ENCODE measurements around the gene TSHR. TPM values are rescaled to one million over a fixed set of nuclear protein-coding genes. Genes with fewer than 3 reads are reported as not detected.
A peak's percentile ranks its signal among the peaks of the same experiment; 100 is the strongest.

TSHR gene
- total and polyA plus RNA-seq, 9 donors = 0.20 to 1.0 (median 0.37) TPM

DNA sequence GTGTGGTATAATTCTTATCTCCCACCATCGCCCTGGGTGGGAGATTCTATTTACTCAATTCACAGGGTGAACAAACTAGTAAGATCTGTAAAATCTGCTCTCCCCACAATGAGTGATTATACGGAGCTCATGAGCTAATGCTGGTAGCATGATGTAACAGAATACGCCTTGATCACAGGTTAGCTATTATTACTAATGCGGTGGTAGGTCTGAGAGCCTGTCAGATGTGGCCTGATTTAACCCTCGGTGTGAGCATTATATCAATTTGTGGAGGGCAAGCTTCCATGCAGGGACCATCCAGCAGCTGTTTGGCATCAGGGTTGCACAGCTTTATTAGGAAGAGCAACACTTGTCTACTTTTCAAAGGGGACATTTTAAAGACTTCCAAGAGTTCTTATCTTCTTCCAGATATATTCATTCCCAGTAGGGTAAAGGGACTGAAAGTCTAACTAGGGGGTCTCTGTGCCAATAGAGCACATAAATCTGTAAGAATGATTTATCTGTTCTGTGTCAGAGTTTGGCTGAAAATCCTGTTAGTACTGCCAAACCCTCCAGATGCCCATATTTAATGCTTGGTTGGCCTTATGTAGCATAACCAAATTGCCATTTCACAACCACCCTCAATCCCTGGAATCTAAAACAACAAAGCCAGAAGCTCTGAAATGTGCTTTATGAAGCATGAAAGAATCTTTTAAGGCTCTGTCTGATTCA lies 18.7 kb downstream of the TSHR start:
- WGBS (ENCODE audit: insufficient coverage) = 72% methylated on average over 3 of the region's 5 CpGs
- no peaks in the 10 kb centered on the region for H3K9me3 ChIP-seq (replicated peaks; ENCODE audit: control insufficient read depth, low read depth, low read length)
- H3K36me3 ChIP-seq (ENCODE audit: control insufficient read depth, insufficient read depth, low read length) = no peaks in the 10 kb centered on the region
- no peaks in the 10 kb centered on the region for H3K27me3 ChIP-seq (ENCODE audit: control insufficient read depth, insufficient read depth, low read length)
- peak; percentile 79 for DNase-seq
- peaks cover 4% of the 10 kb centered on the region for H3K4me1 ChIP-seq (ENCODE audit: control insufficient read depth, insufficient read depth, low read length)
- H3K27ac ChIP-seq (ENCODE audit: low read length) = peak overlapping the region; percentile 30
- no peak overlapping the region for H3K4me3 ChIP-seq (ENCODE audit: low read length)

DNA sequence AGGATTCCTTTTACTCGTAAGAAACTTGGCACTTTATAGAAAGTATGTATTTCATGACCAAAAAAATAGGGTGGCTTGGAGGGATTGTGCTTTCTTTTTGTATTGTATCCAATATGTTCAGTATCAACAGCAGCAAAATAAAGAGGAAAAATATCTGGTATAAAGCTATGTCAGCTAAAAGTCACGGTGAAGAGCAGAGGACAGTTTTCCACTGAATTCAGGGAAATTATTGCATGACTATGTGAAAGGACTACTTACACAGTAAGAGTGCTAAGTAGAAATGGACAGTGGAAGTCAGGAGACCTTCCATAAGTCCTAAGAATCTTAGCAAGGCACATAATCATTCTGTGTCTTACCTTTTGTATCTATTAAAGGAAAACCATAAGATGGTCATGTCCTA lies 19.3 kb downstream of the TSHR start:
- Histone ChIP-seq H3K27ac (ENCODE audit: low read length) (no peak overlapping the region), H3K27me3 (ENCODE audit: control insufficient read depth, insufficient read depth, low read length) (no peaks in the 10 kb centered on the region), H3K4me1 (ENCODE audit: control insufficient read depth, insufficient read depth, low read length) (peaks cover 4% of the 10 kb centered on the region), H3K36me3 (ENCODE audit: control insufficient read depth, insufficient read depth, low read length) (no peaks in the 10 kb centered on the region), H3K4me3 (ENCODE audit: low read length) (no peak overlapping the region), H3K9me3 (replicated peaks; ENCODE audit: control insufficient read depth, low read depth, low read length) (no peaks in the 10 kb centered on the region)
- WGBS (ENCODE audit: insufficient coverage) = 50% methylated on average over 1 of the region's 2 CpGs
- DNase-seq = no peak

DNA sequence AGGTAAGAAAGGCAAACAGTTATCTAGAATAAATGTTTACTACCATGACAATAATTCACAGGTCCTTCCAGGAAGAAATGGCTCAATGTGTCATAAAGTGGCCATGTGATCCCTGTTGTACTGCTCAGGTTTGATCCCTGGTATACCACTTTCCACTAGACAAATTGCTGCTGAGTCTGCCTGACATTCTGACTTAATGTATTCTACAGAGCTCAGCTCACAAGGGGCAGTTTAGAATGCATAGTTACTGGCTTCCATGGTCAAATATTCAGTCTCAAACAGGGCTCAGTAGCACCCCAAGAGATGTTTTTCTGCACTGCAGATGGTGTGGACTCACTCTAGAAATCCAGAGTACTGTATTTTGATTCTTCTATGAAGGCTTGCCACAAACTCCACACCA lies 21.8 kb downstream of the TSHR start:
- H3K36me3 ChIP-seq (ENCODE audit: control insufficient read depth, insufficient read depth, low read length) = no peaks in the 10 kb centered on the region
- DNase-seq = no peak
- H3K4me1 ChIP-seq (ENCODE audit: control insufficient read depth, insufficient read depth, low read length) = peaks cover 4% of the 10 kb centered on the region
- H3K4me3 ChIP-seq (ENCODE audit: low read length) = no peak overlapping the region
- no peaks in the 10 kb centered on the region for H3K27me3 ChIP-seq (ENCODE audit: control insufficient read depth, insufficient read depth, low read length)
- H3K27ac ChIP-seq (ENCODE audit: low read length) = no peak overlapping the region
- H3K9me3 ChIP-seq (replicated peaks; ENCODE audit: control insufficient read depth, low read depth, low read length) = no peaks in the 10 kb centered on the region

DNA sequence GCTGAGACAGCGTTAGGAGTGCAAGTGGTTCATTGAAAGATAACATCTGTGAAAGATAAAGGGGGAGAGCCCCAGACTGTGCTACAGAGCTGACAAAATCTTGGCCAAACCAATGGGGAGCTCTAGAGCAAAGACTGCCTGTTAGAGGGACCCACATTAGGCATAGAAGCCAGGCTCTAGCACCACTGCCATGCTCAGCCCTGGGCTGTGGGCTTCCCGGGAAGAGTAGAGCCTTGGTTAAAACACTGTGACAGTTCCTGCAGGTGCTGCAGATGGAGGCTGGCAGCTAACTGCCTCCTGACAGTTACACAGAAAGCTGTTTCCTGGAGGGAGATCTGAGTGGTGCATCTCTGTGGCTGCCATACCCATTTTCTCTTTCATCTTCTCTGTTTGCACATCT lies 23.0 kb downstream of the TSHR start:
- Histone ChIP-seq H3K27ac (ENCODE audit: low read length) (no peak overlapping the region), H3K4me3 (ENCODE audit: low read length) (no peak overlapping the region), H3K9me3 (replicated peaks; ENCODE audit: control insufficient read depth, low read depth, low read length) (no peaks in the 10 kb centered on the region), H3K27me3 (ENCODE audit: control insufficient read depth, insufficient read depth, low read length) (no peaks in the 10 kb centered on the region), H3K36me3 (ENCODE audit: control insufficient read depth, insufficient read depth, low read length) (no peaks in the 10 kb centered on the region), H3K4me1 (ENCODE audit: control insufficient read depth, insufficient read depth, low read length) (peaks cover 4% of the 10 kb centered on the region)
- 33% methylated on average over 1 of the region's 2 CpGs for WGBS (ENCODE audit: insufficient coverage)
- no peak for DNase-seq

DNA sequence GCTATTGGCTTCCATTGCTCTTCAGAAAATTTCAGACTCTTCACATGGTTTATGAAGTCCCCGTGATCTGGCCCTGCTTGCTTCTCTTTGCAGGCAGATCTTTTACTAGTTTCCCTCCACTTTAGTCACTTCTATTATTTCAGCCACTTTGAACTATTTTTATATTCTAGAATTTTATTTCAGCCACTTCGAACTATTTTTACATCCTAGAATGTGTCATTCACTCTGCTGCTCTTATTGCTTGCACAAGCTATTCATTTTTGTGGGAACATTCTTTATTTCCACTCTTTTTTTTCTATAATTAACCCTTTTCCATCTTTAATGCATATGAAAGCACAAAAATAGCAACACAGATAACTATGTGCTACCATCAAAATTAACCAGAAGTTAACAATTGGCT lies 24.5 kb downstream of the TSHR start:
- H3K9me3 ChIP-seq (replicated peaks; ENCODE audit: control insufficient read depth, low read depth, low read length) = no peaks in the 10 kb centered on the region
- no peaks in the 10 kb centered on the region for H3K27me3 ChIP-seq (ENCODE audit: control insufficient read depth, insufficient read depth, low read length)
- no peak for DNase-seq
- 87% methylated on average over 2 of the region's 2 CpGs for WGBS (ENCODE audit: insufficient coverage)
- H3K4me1 ChIP-seq (ENCODE audit: control insufficient read depth, insufficient read depth, low read length) = no peaks in the 10 kb centered on the region
- no peak overlapping the region for H3K4me3 ChIP-seq (ENCODE audit: low read length)
- no peak overlapping the region for H3K27ac ChIP-seq (ENCODE audit: low read length)
- H3K36me3 ChIP-seq (ENCODE audit: control insufficient read depth, insufficient read depth, low read length) = no peaks in the 10 kb centered on the region

DNA sequence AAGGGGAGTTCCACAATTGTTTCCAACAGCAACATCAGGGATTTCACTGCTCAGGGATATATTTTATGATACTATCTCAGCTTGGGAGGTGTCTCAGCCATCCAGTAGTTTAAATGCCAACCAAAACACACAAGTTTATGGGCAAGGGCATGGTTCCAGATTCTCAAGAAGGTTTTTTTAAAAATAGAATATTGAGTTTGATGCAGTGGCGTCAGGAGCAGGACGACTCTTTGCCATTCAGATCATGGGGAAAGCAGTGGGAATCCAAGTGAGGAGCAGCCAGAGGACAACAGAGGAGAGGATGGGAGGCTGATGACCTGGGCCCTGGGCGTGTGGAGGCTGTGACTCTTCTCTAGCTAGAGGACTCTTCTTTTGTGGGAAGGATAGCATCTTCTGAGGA lies 25.7 kb downstream of the TSHR start:
- WGBS (ENCODE audit: insufficient coverage) = 92% methylated on average over 2 of the region's 3 CpGs
- no peak overlapping the region for H3K4me3 ChIP-seq (ENCODE audit: low read length)
- H3K27me3 ChIP-seq (ENCODE audit: control insufficient read depth, insufficient read depth, low read length) = no peaks in the 10 kb centered on the region
- H3K27ac ChIP-seq (ENCODE audit: low read length) = no peak overlapping the region
- no peaks in the 10 kb centered on the region for H3K36me3 ChIP-seq (ENCODE audit: control insufficient read depth, insufficient read depth, low read length)
- H3K4me1 ChIP-seq (ENCODE audit: control insufficient read depth, insufficient read depth, low read length) = no peaks in the 10 kb centered on the region
- DNase-seq = no peak
- H3K9me3 ChIP-seq (replicated peaks; ENCODE audit: control insufficient read depth, low read depth, low read length) = no peaks in the 10 kb centered on the region

DNA sequence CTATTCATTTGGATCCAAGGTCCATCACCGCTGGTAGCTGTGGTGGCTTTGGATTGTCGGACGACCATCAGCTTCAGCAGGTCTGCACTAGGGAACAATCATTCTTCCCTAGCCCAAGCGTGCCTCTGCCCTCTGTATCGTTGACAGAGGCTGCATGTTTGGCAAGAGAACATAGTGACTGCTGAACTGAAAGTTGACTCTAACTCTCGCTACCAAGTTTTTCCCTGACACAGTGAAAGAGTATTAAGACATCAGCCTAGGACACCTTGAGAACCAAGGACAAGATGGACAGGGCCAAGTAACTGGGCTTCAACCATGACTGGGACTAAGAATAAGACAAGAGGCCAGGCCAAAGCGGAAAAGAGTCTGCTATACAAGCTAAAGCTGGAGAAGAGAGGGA lies 26.3 kb downstream of the TSHR start:
- Histone ChIP-seq H3K27me3 (ENCODE audit: control insufficient read depth, insufficient read depth, low read length) (no peaks in the 10 kb centered on the region), H3K4me1 (ENCODE audit: control insufficient read depth, insufficient read depth, low read length) (no peaks in the 10 kb centered on the region), H3K27ac (ENCODE audit: low read length) (no peak overlapping the region), H3K4me3 (ENCODE audit: low read length) (no peak overlapping the region), H3K9me3 (replicated peaks; ENCODE audit: control insufficient read depth, low read depth, low read length) (no peaks in the 10 kb centered on the region), H3K36me3 (ENCODE audit: control insufficient read depth, insufficient read depth, low read length) (no peaks in the 10 kb centered on the region)
- DNase-seq = no peak
- 90% methylated on average over 2 of the region's 7 CpGs for WGBS (ENCODE audit: insufficient coverage)

DNA sequence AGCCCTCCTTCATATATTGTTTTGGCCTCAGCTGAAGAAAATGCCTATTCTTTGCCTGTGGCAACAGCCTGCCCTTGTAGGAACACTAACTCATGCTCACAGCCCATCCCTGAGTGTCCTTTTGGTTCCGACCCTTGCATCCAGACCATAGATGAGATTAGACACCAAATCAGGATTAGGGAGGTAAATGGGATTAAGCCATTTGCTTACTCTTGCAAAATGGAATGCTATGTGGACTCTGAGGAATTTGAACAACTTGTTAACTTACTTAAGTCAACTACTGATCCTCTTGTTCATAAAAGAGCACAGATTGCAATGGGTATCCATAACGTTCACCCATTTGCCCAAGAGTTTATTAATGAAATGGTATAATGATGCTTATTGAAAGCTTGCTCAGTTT lies 27.3 kb downstream of the TSHR start:
- Histone ChIP-seq H3K4me1 (ENCODE audit: control insufficient read depth, insufficient read depth, low read length) (no peaks in the 10 kb centered on the region), H3K27ac (ENCODE audit: low read length) (no peak overlapping the region), H3K27me3 (ENCODE audit: control insufficient read depth, insufficient read depth, low read length) (no peaks in the 10 kb centered on the region), H3K36me3 (ENCODE audit: control insufficient read depth, insufficient read depth, low read length) (no peaks in the 10 kb centered on the region), H3K9me3 (replicated peaks; ENCODE audit: control insufficient read depth, low read depth, low read length) (no peaks in the 10 kb centered on the region), H3K4me3 (ENCODE audit: low read length) (no peak overlapping the region)
- WGBS (ENCODE audit: insufficient coverage) = no CpG with 5 or more reads among the region's 2 CpGs
- DNase-seq = no peak

DNA sequence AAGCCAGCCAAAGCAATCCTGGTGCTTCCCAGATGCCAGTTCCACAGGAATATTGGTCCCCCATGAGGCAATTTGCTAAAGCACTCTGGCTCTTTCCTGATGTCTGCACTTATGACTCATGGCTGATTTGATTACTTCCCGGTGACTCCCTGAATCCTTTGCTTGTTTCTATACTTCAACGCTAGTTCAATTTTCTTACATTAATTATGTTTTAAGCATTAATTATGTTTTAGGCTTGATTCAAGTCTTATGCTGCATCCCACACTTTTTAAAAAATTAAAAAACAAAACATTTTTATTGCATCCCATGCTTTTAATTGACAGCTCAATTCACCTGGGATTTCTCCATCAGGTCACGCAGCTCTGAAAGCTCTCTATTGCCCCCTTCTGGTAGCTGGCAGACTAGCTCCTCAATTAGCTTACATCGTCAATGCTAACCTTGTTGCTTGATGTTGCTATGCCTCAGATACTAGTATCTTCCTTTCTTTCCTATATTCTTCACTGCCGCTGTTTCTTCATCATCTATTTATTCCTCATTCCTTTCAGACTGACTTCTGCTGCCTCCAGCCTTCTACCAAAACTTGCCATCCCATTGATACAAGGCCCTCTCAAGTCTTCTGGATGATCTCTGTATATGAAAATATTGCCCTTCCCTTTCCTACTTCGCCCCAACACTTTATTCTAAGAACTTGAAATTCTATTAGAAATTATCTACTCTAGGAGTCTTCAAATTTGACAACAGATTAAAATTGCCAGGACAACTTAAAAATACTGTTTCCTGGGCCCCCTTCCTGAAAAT lies 32.0 kb downstream of the TSHR start:
- H3K27ac ChIP-seq (ENCODE audit: low read length) = no peak overlapping the region
- H3K4me3 ChIP-seq (ENCODE audit: low read length) = no peak overlapping the region
- no peaks in the 10 kb centered on the region for H3K4me1 ChIP-seq (ENCODE audit: control insufficient read depth, insufficient read depth, low read length)
- H3K27me3 ChIP-seq (ENCODE audit: control insufficient read depth, insufficient read depth, low read length) = peaks cover 4% of the 10 kb centered on the region
- DNase-seq = peak; percentile 77
- 0% methylated on average over 2 of the region's 6 CpGs for WGBS (ENCODE audit: insufficient coverage)
- no peaks in the 10 kb centered on the region for H3K36me3 ChIP-seq (ENCODE audit: control insufficient read depth, insufficient read depth, low read length)
- H3K9me3 ChIP-seq (replicated peaks; ENCODE audit: control insufficient read depth, low read depth, low read length) = no peaks in the 10 kb centered on the region

DNA sequence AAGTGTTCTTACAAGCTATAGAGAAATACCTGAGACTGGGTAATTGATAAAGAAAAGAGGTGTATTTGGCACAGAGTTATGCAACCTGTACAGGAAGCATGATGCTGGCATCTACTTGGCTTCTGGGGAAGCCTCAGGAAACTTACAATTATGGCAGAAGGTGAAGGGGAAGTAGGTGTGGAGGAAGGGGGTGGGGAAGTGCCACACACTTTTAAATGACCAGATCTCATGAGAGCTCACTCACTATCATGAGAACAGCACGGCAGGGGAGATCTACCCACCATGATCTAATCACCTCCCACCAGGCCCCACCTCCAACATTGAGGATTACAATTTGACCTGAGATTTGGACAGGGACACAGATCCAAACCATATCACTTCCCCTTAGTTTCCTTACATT lies 32.8 kb downstream of the TSHR start:
- Histone ChIP-seq H3K36me3 (ENCODE audit: control insufficient read depth, insufficient read depth, low read length) (no peaks in the 10 kb centered on the region), H3K27me3 (ENCODE audit: control insufficient read depth, insufficient read depth, low read length) (peaks cover 4% of the 10 kb centered on the region), H3K4me1 (ENCODE audit: control insufficient read depth, insufficient read depth, low read length) (no peaks in the 10 kb centered on the region), H3K27ac (ENCODE audit: low read length) (no peak overlapping the region), H3K4me3 (ENCODE audit: low read length) (no peak overlapping the region), H3K9me3 (replicated peaks; ENCODE audit: control insufficient read depth, low read depth, low read length) (no peaks in the 10 kb centered on the region)
- no peak for DNase-seq
- 71% methylated on average over 1 of the region's 1 CpG for WGBS (ENCODE audit: insufficient coverage)
